Brain pericyte (primary cell): Measurements from ENCODE around the gene MAPKAPK3.

ENCODE experiments used
- DNase-seq: peaks from one replicate; pipeline ENCODE4 v3.0.0-alpha.2; 2012; ENCODE audit warnings: low read depth, low spot score

Gene MAPKAPK3

GRCh38 chr3:50609071-50609762, 7.7 kb upstream of the MAPKAPK3 start:
- no peak for DNase-seq

DNA sequence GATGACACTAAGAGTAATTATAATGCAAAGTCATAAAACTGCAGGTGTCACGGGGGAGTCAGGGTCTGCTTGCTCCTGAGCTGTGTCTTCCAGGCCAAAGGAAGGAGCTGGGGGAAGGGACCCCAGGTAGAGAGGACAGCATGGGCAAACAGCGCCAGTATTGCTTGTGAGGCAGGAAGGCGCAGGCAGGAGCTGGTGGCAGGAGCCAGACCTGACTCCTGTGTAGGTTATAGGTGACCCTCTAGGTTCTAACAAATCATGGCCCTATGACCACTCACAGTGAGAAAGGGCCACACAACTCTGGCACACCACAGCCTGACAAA, 7.2 kb upstream of the MAPKAPK3 start:
- DNase-seq: no peak

DNA sequence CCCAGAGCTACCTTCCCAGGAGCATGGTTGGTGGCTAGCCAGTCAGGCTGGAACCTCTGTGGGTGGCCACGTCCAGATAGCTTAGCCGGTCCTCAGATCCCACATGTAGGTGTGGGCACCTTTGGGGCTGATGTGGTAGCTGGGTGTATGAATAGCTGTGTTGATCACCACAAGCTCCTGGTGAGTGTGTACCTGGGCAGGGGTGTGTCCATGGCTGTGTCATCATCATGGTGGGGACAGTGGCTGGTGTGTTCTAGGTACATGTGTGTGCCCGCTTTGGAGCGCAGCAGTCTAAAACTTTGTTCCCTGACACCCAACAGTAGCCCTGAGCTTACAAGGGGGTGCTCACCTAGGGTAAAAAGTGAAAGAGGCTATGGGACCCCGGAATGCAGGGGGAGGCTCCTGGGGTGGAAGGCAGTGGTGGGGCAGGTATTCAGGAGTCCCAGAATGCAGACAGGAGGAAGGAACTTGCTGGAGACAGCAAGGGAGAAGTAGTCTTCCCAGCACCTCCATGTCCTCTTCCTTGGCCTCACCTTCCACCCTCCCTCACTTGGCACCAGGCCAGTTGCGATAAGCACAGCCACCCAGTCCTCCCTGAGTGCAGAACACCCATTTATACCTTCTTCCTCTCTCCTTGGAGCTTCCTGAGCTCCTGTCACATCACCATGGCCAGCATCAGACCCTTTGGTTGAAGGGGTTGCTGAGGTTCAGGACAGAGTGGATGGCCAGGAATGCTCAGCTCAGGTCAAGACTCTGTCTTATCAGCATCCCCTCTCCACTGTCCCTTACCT, 6.6 kb upstream of the MAPKAPK3 start:
- no peak for DNase-seq

DNA sequence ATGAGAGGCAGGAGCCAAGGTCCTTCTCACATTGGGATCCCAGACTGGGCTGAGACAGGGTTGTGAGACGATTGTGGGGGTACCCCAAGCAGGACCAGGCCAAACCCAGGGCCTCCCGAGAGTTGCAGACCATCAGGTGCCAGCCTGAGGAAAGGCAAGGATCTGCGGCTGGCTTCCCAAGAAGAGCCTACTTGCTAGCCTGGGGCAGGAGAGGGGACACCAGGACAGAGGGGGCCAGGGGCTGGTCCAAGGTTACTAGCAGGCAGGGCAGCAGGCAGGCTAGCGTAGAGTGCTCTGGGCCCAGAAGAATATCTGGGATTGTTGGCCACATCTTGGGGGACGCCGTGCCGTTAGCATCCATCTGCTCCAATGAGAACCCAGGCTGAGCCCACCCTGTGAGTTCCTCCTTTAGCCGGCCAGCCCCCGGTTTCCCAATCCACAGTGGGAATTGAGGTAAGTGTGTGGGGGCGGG, 5.9 kb upstream of the MAPKAPK3 start:
- DNase-seq: no peak

- DNase-seq: peak; percentile 65
Measured at GRCh38 chr3:50611464-50612233, 5.3 kb upstream of the MAPKAPK3 start, which contains the start of gene CISH. Gene CISH, minus strand, starts transcription at chr3:50611774. Its CDS starts 124 bp downstream, at chr3:50611650.

GRCh38 chr3:50612234-50612882, 4.6 kb upstream of the MAPKAPK3 start:
- no peak for DNase-seq

DNA sequence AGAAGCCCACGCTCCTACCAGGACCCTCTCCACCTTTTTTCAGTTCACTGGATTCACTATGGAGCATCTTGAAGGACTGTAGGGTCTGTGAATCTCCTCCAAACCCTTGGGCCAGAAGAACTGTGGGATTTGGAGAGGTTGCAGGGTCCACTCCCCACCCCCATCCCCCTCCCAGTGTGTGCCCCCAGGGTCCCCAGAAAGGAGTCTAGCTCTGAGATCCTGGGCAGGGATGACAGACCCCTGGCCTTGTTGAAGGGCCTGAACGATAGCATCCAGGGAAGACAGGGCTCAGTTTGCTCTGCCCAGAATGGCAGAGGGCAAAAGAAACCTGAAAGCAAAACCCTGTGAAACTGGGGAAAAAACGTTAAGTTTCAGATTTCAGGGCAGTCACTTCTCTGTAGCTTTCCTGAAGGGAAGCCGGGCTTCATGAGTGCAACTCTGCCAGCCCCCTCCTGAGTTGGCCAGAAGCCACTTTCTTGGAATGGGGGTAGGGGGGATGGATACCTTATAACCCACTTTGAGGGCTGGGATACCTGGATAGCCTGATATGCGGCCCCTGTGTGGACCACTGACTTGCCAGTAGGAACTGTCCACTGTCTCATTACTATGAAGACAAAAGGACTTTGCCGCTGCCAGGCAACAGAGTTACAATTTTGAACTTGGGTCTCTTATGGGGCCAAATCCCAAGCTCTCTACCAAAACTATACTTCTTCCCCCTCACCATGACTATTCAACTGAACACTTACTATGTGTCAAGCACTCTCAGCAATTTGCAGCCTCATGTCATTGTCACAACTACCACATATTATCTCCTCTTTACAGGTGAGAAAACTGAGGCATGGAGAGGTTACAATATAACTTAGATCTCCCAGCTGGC, 3.7 kb upstream of the MAPKAPK3 start:
- no peak for DNase-seq

- DNase-seq: no peak
Measured at GRCh38 chr3:50615190-50615589, 1.8 kb upstream of the MAPKAPK3 start.

GRCh38 chr3:50616003-50616769, 765 bp upstream of the MAPKAPK3 start:
- peak; percentile 52 for DNase-seq

- peak; percentile 44 for DNase-seq
Measured at GRCh38 chr3:50616770-50617095, 218 bp upstream of the MAPKAPK3 start.

- no peak for DNase-seq
Measured at GRCh38 chr3:50617911-50618481, 1.0 kb downstream of the MAPKAPK3 start.

DNA sequence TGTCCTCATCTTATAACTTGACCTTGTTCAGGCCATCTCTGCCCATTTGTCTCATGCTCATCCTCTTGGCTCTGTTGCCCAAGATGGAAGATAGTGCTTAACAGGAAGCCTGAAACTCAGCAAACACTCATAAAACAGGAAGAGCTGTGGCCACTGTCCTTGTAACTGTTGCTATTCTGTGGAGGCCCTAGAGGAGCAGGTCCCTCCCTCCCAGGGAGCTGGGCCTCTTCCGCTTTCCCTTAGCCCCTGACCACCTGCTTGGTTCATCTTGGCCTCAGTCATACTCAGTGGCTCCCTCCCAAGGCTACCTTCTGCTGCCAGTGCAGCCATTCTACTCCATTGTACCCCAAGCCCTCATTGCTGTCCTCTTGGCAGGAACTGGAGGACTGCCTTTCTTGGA, 3.5 kb downstream of the MAPKAPK3 start:
- DNase-seq: no peak

- DNase-seq: no peak
Measured at GRCh38 chr3:50620820-50621219, 3.9 kb downstream of the MAPKAPK3 start.

DNA sequence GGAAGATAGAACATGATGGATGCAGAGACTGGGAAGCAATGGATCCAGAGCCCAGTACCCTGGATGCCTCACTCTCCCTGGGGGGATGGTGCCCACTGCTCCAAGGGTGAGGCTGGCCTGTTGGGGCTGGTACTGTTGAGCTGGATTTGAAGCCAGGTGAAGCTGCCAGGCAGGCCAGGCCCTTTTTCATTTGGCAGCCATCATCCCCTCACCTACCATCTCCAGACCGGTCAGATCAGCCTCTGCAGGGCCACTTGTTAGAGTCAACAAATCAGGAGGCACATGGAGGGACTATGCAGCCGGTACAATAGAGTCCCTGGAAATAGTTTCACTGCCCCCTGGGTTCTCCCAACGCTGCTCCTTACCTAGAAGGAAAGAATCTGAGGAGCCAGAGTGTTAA, 5.9 kb downstream of the MAPKAPK3 start:
- no peak for DNase-seq

GRCh38 chr3:50623840-50624474, 7.0 kb downstream of the MAPKAPK3 start:
- DNase-seq: no peak

- no peak for DNase-seq
Measured at GRCh38 chr3:50624634-50625033, 7.7 kb downstream of the MAPKAPK3 start.

DNA sequence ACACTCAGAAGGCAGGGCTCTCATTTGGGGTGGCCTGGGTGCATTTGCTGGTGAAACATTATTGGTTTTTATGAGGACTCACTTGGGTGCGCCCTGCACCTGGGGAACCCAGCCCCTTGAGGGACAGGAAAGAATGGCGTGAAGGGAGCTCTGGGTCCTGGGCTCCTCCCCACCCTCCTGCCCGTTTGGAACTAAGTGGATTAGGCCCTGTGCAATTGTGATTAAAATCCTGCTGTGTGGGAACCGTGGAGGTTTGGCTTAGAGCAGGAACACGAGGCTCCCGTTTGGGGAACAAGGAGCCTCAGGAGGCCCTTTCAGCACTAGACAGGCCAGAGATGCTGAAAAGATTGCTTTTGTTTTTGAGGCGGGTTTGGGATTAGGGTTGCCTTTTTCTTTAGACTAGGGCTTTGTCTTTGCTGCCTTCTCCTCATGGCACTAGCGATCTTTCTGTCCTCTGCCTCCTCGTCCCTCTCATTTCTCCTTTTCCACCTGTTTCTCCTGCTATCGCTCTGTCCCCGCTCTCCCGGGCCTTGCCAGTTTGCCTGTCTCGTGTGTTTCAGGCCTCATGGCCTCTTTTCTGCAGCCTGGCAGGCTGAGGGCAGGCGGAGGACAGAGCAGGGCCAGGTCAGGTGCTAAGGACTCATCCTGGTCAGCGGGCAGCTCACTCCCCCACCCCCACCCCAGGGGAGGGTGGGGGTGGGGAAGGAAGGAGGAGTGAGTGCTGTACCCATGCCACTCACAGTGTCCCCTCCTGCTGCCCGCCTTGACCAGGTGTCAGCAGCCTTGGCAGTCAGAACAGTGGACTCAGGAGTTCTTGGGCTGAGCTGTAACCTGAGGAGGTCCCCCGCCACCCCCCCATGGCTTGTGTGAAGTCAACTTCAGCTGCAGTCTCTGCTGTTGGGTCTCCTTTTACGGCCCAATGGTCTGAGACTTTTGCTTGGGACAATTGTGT, 8.6 kb downstream of the MAPKAPK3 start:
- no peak for DNase-seq

GRCh38 chr3:50626401-50626800, 9.4 kb downstream of the MAPKAPK3 start:
- no peak for DNase-seq
